Choroid plexus epithelial cell (primary cell): ENCODE data around the gene HMCN2.

Source experiments
- DNase-seq: peaks from one replicate; pipeline ENCODE4 v3.0.0-alpha.2; 2010; ENCODE audit warnings: low read depth
- H3K4me3 ChIP-seq: 2 replicates; pipeline ENCODE4 v1.5.1; 2011; ENCODE audit warnings: low read depth, mild to moderate bottlenecking, control low read depth, low read length, moderate library complexity
- TF ChIP-seq, protein P1 (sequence below): conservative IDR thresholded peaks from 2 replicates; pipeline ENCODE4 v1.5.1; 2011; ENCODE audit warnings: low read depth, mild to moderate bottlenecking, control low read depth, inconsistent platforms, low read length, moderate library complexity

Gene HMCN2

DNA sequence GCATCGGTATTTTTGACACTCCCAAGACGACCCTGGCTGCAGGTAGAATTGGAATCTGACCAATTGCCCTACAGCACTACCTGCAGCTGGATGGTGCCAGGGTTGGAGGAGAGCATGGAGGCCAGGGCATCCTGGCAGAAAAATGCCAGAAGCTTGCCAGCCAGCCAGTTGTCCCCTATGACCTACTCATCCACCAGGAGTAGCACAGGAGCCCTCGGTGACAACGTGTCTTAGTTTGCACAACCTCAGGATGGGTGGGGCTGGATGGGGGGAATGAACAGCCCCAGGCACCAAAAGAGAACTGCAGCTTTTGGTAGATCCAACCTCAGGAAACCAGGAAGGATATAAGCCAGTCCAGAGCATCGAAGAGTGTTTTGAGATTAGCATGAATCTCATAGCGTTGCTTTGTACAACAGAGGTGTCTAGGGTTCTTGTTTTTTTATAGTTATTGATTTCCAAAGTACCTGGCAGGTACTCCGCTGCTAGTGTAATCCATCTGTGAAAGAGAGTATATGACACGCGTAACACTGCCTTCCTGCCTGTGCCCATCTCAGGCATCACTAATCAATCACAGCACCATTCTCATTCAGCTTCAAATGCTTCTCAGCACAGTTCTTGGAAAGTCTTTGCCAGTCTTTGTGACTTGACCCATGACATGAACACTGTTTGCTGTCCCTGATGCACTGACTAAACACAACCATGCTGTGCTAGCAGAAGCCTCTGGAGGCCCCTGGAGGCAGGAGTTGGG lies 142.5 kb downstream of the HMCN2 start:
- DNase-seq: no peak
- TF ChIP-seq, protein P1, sequence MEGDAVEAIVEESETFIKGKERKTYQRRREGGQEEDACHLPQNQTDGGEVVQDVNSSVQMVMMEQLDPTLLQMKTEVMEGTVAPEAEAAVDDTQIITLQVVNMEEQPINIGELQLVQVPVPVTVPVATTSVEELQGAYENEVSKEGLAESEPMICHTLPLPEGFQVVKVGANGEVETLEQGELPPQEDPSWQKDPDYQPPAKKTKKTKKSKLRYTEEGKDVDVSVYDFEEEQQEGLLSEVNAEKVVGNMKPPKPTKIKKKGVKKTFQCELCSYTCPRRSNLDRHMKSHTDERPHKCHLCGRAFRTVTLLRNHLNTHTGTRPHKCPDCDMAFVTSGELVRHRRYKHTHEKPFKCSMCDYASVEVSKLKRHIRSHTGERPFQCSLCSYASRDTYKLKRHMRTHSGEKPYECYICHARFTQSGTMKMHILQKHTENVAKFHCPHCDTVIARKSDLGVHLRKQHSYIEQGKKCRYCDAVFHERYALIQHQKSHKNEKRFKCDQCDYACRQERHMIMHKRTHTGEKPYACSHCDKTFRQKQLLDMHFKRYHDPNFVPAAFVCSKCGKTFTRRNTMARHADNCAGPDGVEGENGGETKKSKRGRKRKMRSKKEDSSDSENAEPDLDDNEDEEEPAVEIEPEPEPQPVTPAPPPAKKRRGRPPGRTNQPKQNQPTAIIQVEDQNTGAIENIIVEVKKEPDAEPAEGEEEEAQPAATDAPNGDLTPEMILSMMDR: no peak
- no peak overlapping the region for H3K4me3 ChIP-seq

DNA sequence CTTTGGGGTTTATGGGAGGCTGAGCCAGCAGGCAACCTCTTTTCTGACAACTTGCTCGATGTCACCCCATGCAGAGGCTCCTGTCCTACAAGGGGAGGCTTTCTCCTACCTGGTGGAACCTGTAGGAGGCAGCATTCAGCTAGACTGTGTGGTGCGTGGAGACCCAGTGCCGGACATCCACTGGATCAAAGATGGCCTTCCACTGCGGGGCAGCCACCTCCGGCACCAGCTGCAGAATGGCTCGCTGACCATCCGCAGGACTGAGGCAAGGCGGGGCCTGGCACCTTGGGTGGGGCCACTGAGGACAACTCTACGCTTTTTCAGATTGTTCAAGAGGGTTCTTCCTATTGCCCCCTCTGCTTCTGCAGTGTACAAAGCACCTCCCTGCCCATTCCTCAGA lies 143.1 kb downstream of the HMCN2 start:
- TF ChIP-seq, protein P1: no peak
- no peak overlapping the region for H3K4me3 ChIP-seq
- no peak for DNase-seq

DNA sequence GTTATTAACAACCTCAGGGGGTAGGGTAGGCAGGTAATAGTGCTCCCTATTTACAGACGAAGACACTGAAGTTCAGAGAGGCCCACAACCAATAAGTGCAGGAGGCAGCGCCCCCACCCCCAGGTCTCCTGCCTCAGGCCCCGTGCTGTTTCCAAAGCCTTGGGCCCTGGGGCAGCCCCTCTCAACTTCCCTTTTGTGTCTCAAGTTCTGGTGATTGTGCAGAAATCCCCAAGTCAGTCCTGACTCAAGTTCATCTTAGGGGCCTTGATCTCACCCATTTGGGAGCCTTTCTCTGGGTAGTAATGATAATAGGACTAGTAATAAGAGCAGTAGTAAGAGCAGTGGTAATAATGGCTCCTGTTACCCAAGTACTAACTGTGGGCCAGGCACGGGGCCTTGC lies 143.7 kb downstream of the HMCN2 start:
- DNase-seq: no peak
- no peak overlapping the region for H3K4me3 ChIP-seq
- TF ChIP-seq, protein P1: no peak

DNA sequence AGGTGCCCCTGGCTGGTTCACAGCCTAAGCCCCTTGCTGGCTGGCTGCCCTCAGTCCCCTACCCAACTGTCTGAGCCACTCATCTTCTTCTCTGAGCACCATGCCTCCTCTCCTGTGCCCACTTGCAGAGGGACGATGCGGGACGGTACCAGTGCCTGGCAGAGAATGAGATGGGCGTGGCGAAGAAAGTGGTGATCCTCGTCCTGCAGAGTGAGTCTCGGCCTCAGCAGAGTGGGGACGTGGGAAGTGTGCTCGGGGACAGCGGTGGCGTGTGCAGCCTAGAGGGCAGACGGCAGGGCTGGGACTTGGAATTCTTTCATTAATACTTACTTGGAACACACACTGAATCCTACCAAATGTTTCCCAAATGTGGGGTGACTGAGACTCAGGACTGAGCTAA lies 144.9 kb downstream of the HMCN2 start:
- no peak overlapping the region for H3K4me3 ChIP-seq
- DNase-seq: no peak
- TF ChIP-seq, protein P1: no peak

DNA sequence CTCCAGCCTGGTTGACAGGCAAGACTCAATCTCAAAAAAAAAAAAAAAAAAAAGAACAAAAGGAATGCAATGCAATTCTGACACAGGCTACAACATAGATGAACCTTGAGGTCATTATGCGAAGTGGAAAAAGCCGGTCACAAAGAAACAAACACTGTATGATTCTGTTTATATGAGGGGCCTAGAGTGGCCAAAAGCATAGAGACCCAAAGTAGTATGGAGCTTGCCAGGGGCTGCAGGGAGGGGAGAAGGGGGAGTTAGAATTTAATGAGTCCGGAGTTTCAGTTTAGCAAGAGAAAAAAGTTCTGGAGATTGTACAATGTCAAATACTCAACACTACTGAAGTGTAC lies 146.0 kb downstream of the HMCN2 start:
- H3K4me3 ChIP-seq: no peak overlapping the region
- TF ChIP-seq, protein P1: no peak
- DNase-seq: no peak

DNA sequence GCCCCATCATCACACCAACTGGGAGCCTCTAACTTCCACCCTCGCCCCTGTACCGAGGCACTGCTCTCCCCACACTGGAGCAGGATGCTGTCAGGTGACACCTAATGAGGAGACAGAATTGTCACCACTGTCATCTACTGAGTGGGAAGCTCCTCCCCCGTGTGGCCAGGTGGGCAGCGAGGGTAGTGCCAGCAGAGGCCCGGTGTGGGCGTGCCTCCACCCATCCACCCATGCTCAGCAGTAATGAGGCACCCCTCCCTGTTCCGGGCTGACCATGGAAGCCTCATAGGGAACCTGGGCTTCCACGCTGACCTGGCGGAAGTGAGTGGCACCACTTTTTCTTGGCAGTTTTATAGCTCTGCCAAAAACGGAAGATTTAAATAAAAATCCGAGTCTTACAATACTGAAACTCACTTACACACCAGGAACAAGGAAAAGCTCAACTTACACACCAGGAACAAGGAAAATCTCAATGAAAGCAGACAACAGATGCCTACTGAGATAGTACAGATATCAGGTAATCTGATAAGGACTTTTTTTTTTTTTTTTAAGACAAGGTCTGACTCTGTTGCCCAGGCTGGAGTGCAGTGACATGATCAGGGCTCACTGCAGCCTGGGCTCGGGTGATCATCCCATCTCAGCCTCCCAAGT lies 148.6 kb downstream of the HMCN2 start:
- no peak for DNase-seq
- no peak overlapping the region for H3K4me3 ChIP-seq
- TF ChIP-seq, protein P1: no peak
